ENCODE results near the gene ENAH.
"Not testable (repeated sequence)": the region's sequence is repeated elsewhere in the genome, so short reads cannot be mapped to it uniquely, and the experiment has no call there.

The ENAH gene

GRCh38 chr1:225473676-225474438, 179.1 kb downstream of the ENAH start:
- not testable (repeated sequence) for DNase-seq (ENCODE audit: low read depth in 3 of 3)

- DNase-seq (ENCODE audit: low read depth in 3 of 3) = not testable (repeated sequence)
Observed at GRCh38 chr1:225473266-225473665, 179.7 kb downstream of the ENAH start.

GRCh38 chr1:225471453-225472301, 181.2 kb downstream of the ENAH start:
- DNase-seq (ENCODE audit: low read depth in 3 of 3) = no peak

- no peak for DNase-seq (ENCODE audit: low read depth in 3 of 3)
Observed at GRCh38 chr1:225471109-225471452, 181.8 kb downstream of the ENAH start.

- no peak for DNase-seq (ENCODE audit: low read depth in 3 of 3)
Observed at GRCh38 chr1:225470211-225471108, 182.5 kb downstream of the ENAH start.

- DNase-seq (ENCODE audit: low read depth in 3 of 3) = no peak
Observed at GRCh38 chr1:225469051-225469450, 183.9 kb downstream of the ENAH start.

- no peak for DNase-seq (ENCODE audit: low read depth in 3 of 3)
Observed at GRCh38 chr1:225468270-225469020, 184.5 kb downstream of the ENAH start.

- peak; percentile 61 to 79 (median 67) for DNase-seq (ENCODE audit: low read depth in 3 of 3)
Observed at GRCh38 chr1:225467193-225468020, 185.5 kb downstream of the ENAH start.

GRCh38 chr1:225466848-225467192, 186.1 kb downstream of the ENAH start:
- no peak for DNase-seq (ENCODE audit: low read depth in 3 of 3)

- DNase-seq (ENCODE audit: low read depth in 3 of 3) = no peak
Observed at GRCh38 chr1:225465793-225466517, 187.0 kb downstream of the ENAH start.

GRCh38 chr1:225464851-225465792, 187.8 kb downstream of the ENAH start:
- DNase-seq (ENCODE audit: low read depth in 3 of 3) = no peak

- DNase-seq (ENCODE audit: low read depth in 3 of 3) = no peak
Observed at GRCh38 chr1:225462714-225463574, 190.0 kb downstream of the ENAH start.

GRCh38 chr1:225462429-225462713, 190.6 kb downstream of the ENAH start:
- no peak for DNase-seq (ENCODE audit: low read depth in 3 of 3)

- DNase-seq (ENCODE audit: low read depth in 3 of 3) = no peak
Observed at GRCh38 chr1:225461533-225462428, 191.1 kb downstream of the ENAH start.

GRCh38 chr1:225460737-225461532, 192.0 kb downstream of the ENAH start:
- peak in 2 of 3 experiments; percentile 27 to 52 for DNase-seq (ENCODE audit: low read depth in 3 of 3)
